Measurements from ENCODE around the gene RWDD4. TPM values are rescaled to one million over a fixed set of nuclear protein-coding genes. Genes with fewer than 3 reads are reported as not detected.
A peak's percentile ranks its signal among the peaks of the same experiment; 100 is the strongest.

The RWDD4 gene
- total RNA-seq = 9.9 TPM
- polyA plus RNA-seq = 10 to 100 TPM; 15.6 to 26.6 (median 19.7) TPM

DNA sequence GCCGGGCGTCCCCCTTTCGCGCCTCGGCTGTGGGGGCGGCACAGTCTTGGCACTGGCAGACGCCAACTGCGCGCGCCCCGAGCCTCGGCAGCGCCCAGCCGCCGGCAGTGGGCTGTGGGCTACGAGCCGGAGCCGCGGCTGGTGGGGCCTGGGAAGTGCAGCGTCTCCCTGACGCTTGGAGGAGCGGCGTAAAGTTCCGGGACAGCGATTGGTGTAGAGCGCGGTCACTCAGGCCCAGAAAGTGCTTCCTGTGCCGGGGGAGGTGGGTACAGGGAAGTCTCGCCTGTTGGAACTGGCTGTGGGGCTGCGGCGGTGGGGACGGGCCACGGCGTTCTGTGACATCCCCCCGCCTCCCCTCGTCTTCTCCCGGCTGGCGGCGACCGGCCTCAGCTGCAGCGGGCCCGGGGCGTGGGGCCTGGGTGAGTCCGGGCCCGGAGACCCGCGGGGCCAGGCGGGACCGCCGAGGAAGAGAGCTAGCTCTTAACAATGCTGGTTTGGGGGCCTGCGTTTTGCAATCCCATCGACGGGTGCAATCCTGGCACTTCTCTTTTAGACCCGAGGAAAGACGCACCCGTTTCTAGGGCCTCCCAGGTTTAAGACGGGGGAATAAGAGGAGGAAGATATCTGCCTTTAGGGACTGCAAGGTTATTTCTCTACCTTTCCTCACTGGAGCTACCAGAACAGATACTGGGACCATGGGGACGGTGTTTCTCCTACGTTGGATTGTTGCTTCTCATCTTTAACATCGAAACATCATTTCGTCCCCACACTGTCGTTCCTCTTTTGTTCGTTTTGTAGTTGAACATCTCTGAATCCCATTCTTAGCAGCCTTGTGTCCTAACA is at the start of gene RWDD4, which contains the start of gene TRAPPC11:
TSS of gene RWDD4 (minus strand) at position 157 of the 843 bp plus-strand sequence. CDS start 233 bp downstream, outside the sequence.
TSS of gene TRAPPC11 (plus strand) at position 265 of the 843 bp plus-strand sequence. CDS start 4,575 bp downstream, outside the sequence.
- Histone ChIP-seq H3K36me3 (ENCODE audit: control insufficient read depth, insufficient read depth, low read length) (peaks cover under 1% of the 10 kb centered on the region), H3K4me3 (ENCODE audit: low read depth, low read length) (peak within 1 kb of the TSS; percentile 98), H3K27me3 (ENCODE audit: control insufficient read depth, insufficient read depth, low read length) (no peaks in the 10 kb centered on the region), H3K27ac (ENCODE audit: insufficient read depth, low read length, poor library complexity, severe bottlenecking) (peak within 1 kb of the TSS; percentile 83), H3K4me1 (ENCODE audit: control insufficient read depth, insufficient read depth, low read length, poor library complexity, severe bottlenecking) (peaks cover 27% of the 10 kb centered on the region), H3K9me3 (ENCODE audit: control insufficient read depth in 2 of 2, low read length in 2 of 2) (no peaks in the 10 kb centered on the region)
- peaks cover 10% of the 10 kb centered on the region for H3K36me3 Mint-ChIP-seq
- peak within 1 kb of the TSS; percentile 96 for H3K4me3 Mint-ChIP-seq
- DNase-seq = peak; percentile 95 to 98 (median 96)
- H3K4me1 Mint-ChIP-seq = peaks cover 26 to 56% (median 43%) of the 10 kb centered on the region in 4 donors
- no peaks in the 10 kb centered on the region for H3K9me3 Mint-ChIP-seq
- H3K27ac Mint-ChIP-seq = peak within 1 kb of the TSS; percentile 91 to 97 (median 95)
- H3K27me3 Mint-ChIP-seq = no peaks in the 10 kb centered on the region
- ATAC-seq (ENCODE audit: low read depth in 2 of 2) = peak; percentile 100

DNA sequence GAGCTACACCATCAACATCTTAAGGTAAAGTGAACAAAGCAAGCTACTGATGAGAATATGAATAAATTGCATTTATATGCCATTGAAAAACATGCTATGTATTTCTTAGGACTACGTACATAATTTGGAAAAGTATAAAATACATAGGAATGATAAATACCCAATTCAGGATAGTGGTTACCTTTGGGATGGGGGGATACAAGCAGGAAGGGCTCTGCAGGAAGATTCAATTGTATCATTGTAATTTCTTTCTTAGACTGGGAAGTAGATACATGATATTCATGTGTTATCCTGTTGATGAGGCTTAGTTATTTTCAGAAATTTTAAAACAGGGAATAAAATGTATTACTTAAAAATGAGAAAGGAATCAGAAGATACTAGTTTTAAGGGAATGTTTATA is 43.5 kb upstream of the RWDD4 start:
- peaks cover 68% of the 10 kb centered on the region for H3K36me3 Mint-ChIP-seq
- ATAC-seq (ENCODE audit: low read depth in 2 of 2) (no peak), DNase-seq (no peak)
- no peak overlapping the region for H3K4me3 Mint-ChIP-seq
- no peak overlapping the region for H3K27ac Mint-ChIP-seq
- no peaks in the 10 kb centered on the region for H3K9me3 ChIP-seq (ENCODE audit: control insufficient read depth in 2 of 2, low read length in 2 of 2)
- H3K9me3 Mint-ChIP-seq = no peaks in the 10 kb centered on the region
- no peak overlapping the region for H3K4me3 ChIP-seq (ENCODE audit: low read depth, low read length)
- peaks cover 0 to 6% (median 4%) of the 10 kb centered on the region in 4 donors for H3K4me1 Mint-ChIP-seq
- H3K27me3 ChIP-seq (ENCODE audit: control insufficient read depth, insufficient read depth, low read length) = no peaks in the 10 kb centered on the region
- H3K27ac ChIP-seq (ENCODE audit: insufficient read depth, low read length, poor library complexity, severe bottlenecking) = no peak overlapping the region
- H3K27me3 Mint-ChIP-seq = no peaks in the 10 kb centered on the region
- no peaks in the 10 kb centered on the region for H3K4me1 ChIP-seq (ENCODE audit: control insufficient read depth, insufficient read depth, low read length, poor library complexity, severe bottlenecking)
- H3K36me3 ChIP-seq (ENCODE audit: control insufficient read depth, insufficient read depth, low read length) = peaks cover 80% of the 10 kb centered on the region

DNA sequence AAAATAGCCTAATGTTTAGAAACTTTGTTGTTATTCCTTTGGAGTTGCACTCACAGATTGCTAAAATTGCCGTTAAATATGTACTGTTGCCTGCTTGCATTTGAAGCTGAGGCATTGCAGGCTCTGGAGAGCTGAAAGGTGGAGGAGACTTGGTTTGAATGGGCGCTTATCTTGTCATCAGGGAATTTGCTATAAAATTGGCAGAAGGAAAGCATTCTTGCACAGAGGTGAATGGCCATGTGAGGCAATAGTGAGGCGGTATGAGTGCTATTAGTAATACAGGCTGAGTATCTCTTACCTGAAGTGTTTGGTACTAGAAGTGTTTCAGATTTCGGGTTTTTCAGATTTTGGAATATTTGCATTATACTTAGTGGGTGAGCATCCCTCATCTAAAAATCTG is 41.4 kb upstream of the RWDD4 start:
- H3K27ac Mint-ChIP-seq = peak overlapping the region in 1 of 3 donors; percentile 23
- H3K27ac ChIP-seq (ENCODE audit: insufficient read depth, low read length, poor library complexity, severe bottlenecking) = no peak overlapping the region
- H3K27me3 Mint-ChIP-seq = no peaks in the 10 kb centered on the region
- peaks cover 0 to 5% (median 4%) of the 10 kb centered on the region in 4 donors for H3K4me1 Mint-ChIP-seq
- H3K9me3 ChIP-seq (ENCODE audit: control insufficient read depth in 2 of 2, low read length in 2 of 2) = no peaks in the 10 kb centered on the region
- DNase-seq (no peak), ATAC-seq (ENCODE audit: low read depth in 2 of 2) (no peak)
- H3K9me3 Mint-ChIP-seq = no peaks in the 10 kb centered on the region
- H3K27me3 ChIP-seq (ENCODE audit: control insufficient read depth, insufficient read depth, low read length) = no peaks in the 10 kb centered on the region
- no peaks in the 10 kb centered on the region for H3K4me1 ChIP-seq (ENCODE audit: control insufficient read depth, insufficient read depth, low read length, poor library complexity, severe bottlenecking)
- no peak overlapping the region for H3K4me3 Mint-ChIP-seq
- peaks cover 67% of the 10 kb centered on the region for H3K36me3 Mint-ChIP-seq
- H3K36me3 ChIP-seq (ENCODE audit: control insufficient read depth, insufficient read depth, low read length) = peaks cover 85% of the 10 kb centered on the region
- H3K4me3 ChIP-seq (ENCODE audit: low read depth, low read length) = no peak overlapping the region

DNA sequence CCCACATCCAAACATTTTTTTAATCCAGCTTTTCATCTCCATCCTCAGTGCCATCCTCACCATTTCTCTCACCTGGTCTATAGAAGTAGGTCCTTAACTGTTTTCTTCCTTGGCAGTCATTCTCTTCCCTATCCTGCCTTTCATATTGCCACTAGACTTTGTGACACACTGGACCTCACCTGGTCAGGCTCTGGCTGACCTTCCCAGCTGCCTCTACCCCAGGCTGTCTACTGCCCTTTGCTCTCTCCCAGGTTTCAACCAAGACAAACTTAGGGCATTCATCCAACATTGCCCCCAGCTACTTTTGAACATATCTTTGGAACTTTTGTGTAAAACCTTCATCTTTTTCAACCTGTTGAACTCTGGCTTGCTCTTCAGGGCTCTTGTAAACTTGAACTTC is 39.9 kb upstream of the RWDD4 start:
- no peak overlapping the region for H3K4me3 Mint-ChIP-seq
- Histone ChIP-seq H3K27ac (ENCODE audit: insufficient read depth, low read length, poor library complexity, severe bottlenecking) (no peak overlapping the region), H3K9me3 (ENCODE audit: control insufficient read depth in 2 of 2, low read length in 2 of 2) (no peaks in the 10 kb centered on the region), H3K4me1 (ENCODE audit: control insufficient read depth, insufficient read depth, low read length, poor library complexity, severe bottlenecking) (no peaks in the 10 kb centered on the region), H3K4me3 (ENCODE audit: low read depth, low read length) (no peak overlapping the region), H3K36me3 (ENCODE audit: control insufficient read depth, insufficient read depth, low read length) (peaks cover 92% of the 10 kb centered on the region), H3K27me3 (ENCODE audit: control insufficient read depth, insufficient read depth, low read length) (no peaks in the 10 kb centered on the region)
- peak overlapping the region; percentile 12 to 61 (median 21) for H3K27ac Mint-ChIP-seq
- DNase-seq = no peak
- peaks cover 64% of the 10 kb centered on the region for H3K36me3 Mint-ChIP-seq
- H3K27me3 Mint-ChIP-seq = no peaks in the 10 kb centered on the region
- no peak for ATAC-seq (ENCODE audit: low read depth in 2 of 2)
- peaks cover 0 to 5% (median 4%) of the 10 kb centered on the region in 4 donors for H3K4me1 Mint-ChIP-seq
- H3K9me3 Mint-ChIP-seq = no peaks in the 10 kb centered on the region

DNA sequence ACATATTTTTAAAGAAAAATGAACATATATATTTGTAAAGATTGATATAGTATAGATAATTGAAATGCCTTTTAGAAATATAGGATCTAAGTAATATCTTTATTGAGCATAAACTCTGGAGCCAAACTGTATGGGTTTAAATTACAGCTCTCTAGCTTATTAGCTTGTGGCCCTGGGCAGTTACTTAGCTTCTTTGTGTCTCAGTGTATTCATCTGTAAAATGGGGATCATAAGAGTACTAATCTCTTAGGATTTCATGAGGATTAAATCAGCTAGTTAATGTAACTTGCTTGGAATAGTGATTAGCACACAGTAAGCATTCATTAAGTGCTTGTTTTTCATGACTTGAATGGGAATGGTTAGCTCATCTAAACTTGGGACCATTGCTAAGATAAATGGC is 32.9 kb upstream of the RWDD4 start:
- Histone ChIP-seq H3K4me3 (ENCODE audit: low read depth, low read length) (no peak overlapping the region), H3K36me3 (ENCODE audit: control insufficient read depth, insufficient read depth, low read length) (peaks cover 78% of the 10 kb centered on the region), H3K27ac (ENCODE audit: insufficient read depth, low read length, poor library complexity, severe bottlenecking) (no peak overlapping the region), H3K27me3 (ENCODE audit: control insufficient read depth, insufficient read depth, low read length) (no peaks in the 10 kb centered on the region), H3K4me1 (ENCODE audit: control insufficient read depth, insufficient read depth, low read length, poor library complexity, severe bottlenecking) (no peaks in the 10 kb centered on the region), H3K9me3 (ENCODE audit: control insufficient read depth in 2 of 2, low read length in 2 of 2) (no peaks in the 10 kb centered on the region)
- H3K4me1 Mint-ChIP-seq = peaks cover 4 to 8% (median 6%) of the 10 kb centered on the region in 4 donors
- peaks cover 43% of the 10 kb centered on the region for H3K36me3 Mint-ChIP-seq
- no peak overlapping the region for H3K4me3 Mint-ChIP-seq
- no peaks in the 10 kb centered on the region for H3K27me3 Mint-ChIP-seq
- DNase-seq = no peak
- H3K27ac Mint-ChIP-seq = no peak overlapping the region
- ATAC-seq (ENCODE audit: low read depth in 2 of 2) = no peak
- H3K9me3 Mint-ChIP-seq = no peaks in the 10 kb centered on the region

DNA sequence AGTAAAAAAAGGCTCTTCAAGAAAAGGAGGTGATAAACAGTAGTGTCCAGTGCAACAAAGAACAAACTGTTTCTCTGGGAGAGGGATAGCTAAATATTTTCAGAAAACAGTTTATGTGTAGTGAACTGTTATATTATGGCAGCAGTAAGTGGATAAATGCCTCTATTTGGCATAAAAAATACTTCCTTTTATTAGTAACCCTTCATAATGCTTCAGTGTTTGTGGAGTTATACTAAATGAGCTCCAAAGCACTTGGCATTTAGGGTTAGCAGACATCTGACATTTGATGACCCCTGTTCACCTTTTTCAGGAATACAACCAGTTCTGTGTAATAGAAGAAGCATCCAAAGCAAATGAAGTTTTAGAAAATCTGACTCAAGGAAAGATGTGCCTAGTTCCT is 32.0 kb upstream of the RWDD4 start:
- DNase-seq = no peak
- Histone ChIP-seq H3K4me3 (ENCODE audit: low read depth, low read length) (no peak overlapping the region), H3K27me3 (ENCODE audit: control insufficient read depth, insufficient read depth, low read length) (no peaks in the 10 kb centered on the region), H3K27ac (ENCODE audit: insufficient read depth, low read length, poor library complexity, severe bottlenecking) (no peak overlapping the region), H3K36me3 (ENCODE audit: control insufficient read depth, insufficient read depth, low read length) (peaks cover 76% of the 10 kb centered on the region), H3K9me3 (ENCODE audit: control insufficient read depth in 2 of 2, low read length in 2 of 2) (no peaks in the 10 kb centered on the region), H3K4me1 (ENCODE audit: control insufficient read depth, insufficient read depth, low read length, poor library complexity, severe bottlenecking) (no peaks in the 10 kb centered on the region)
- peak overlapping the region in 2 of 3 donors; percentile 7 to 15 for H3K27ac Mint-ChIP-seq
- no peak for ATAC-seq (ENCODE audit: low read depth in 2 of 2)
- no peaks in the 10 kb centered on the region for H3K9me3 Mint-ChIP-seq
- H3K36me3 Mint-ChIP-seq = peaks cover 39% of the 10 kb centered on the region
- H3K4me1 Mint-ChIP-seq = peaks cover 4 to 8% (median 6%) of the 10 kb centered on the region in 4 donors
- H3K4me3 Mint-ChIP-seq = no peak overlapping the region
- no peaks in the 10 kb centered on the region for H3K27me3 Mint-ChIP-seq

DNA sequence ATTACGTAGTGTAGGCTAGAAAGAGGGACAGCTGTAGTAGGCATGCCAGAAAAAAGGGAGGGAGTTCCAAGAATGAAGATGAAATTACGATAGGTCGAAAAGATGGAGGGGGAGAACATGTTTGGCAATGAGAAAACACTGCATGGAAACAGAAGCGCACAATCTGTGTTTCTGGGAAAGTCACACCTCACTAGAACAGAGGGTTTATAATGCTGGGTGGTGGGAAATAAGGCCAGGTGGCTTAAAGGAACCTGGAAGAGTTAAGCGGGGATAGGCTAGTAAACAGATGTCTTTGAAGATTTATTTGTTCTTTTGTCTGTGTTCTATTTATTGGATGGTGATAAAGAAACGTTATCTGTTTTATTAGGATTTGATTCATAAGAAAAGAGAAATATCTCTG is 29.2 kb upstream of the RWDD4 start:
- Histone ChIP-seq H3K27me3 (ENCODE audit: control insufficient read depth, insufficient read depth, low read length) (no peaks in the 10 kb centered on the region), H3K9me3 (ENCODE audit: control insufficient read depth in 2 of 2, low read length in 2 of 2) (no peaks in the 10 kb centered on the region), H3K27ac (ENCODE audit: insufficient read depth, low read length, poor library complexity, severe bottlenecking) (no peak overlapping the region), H3K4me1 (ENCODE audit: control insufficient read depth, insufficient read depth, low read length, poor library complexity, severe bottlenecking) (no peaks in the 10 kb centered on the region), H3K4me3 (ENCODE audit: low read depth, low read length) (no peak overlapping the region), H3K36me3 (ENCODE audit: control insufficient read depth, insufficient read depth, low read length) (peaks cover 73% of the 10 kb centered on the region)
- Mint-ChIP-seq H3K9me3 (no peaks in the 10 kb centered on the region), H3K27ac (no peak overlapping the region), H3K36me3 (peaks cover 40% of the 10 kb centered on the region), H3K4me3 (no peak overlapping the region), H3K27me3 (no peaks in the 10 kb centered on the region), H3K4me1 (peaks cover 4 to 8% (median 6%) of the 10 kb centered on the region in 4 donors)
- ATAC-seq (ENCODE audit: low read depth in 2 of 2) (no peak), DNase-seq (no peak)

Data from CD4-positive, CD25-positive, alpha-beta regulatory T cell (primary cell).